ENCODE results near the gene MICALL2.

Gene MICALL2

GRCh38 chr7:1412322-1413261, 46.7 kb downstream of the MICALL2 start:
- no peaks in the 10 kb centered on the region for H3K9me3 ChIP-seq (ENCODE audit: control insufficient read depth, low read depth, low read length)
- H3K4me3 ChIP-seq (ENCODE audit: low read length): no peak overlapping the region
- no peaks in the 10 kb centered on the region for H3K36me3 ChIP-seq (ENCODE audit: control insufficient read depth, low read depth, low read length)
- no peak overlapping the region for H3K27ac ChIP-seq (ENCODE audit: low read length)
- H3K4me1 ChIP-seq (ENCODE audit: control insufficient read depth, low read depth, low read length): no peaks in the 10 kb centered on the region
- H3K27me3 ChIP-seq (ENCODE audit: control insufficient read depth, insufficient read depth, low read length): peaks cover 20% of the 10 kb centered on the region
- H3K9ac ChIP-seq (ENCODE audit: low read length): no peak overlapping the region

- H3K36me3 ChIP-seq (ENCODE audit: control insufficient read depth, low read depth, low read length): no peaks in the 10 kb centered on the region
- H3K4me1 ChIP-seq (ENCODE audit: control insufficient read depth, low read depth, low read length): no peaks in the 10 kb centered on the region
- no peak overlapping the region for H3K4me3 ChIP-seq (ENCODE audit: low read length)
- peaks cover 18% of the 10 kb centered on the region for H3K27me3 ChIP-seq (ENCODE audit: control insufficient read depth, insufficient read depth, low read length)
- no peaks in the 10 kb centered on the region for H3K9me3 ChIP-seq (ENCODE audit: control insufficient read depth, low read depth, low read length)
- no peak overlapping the region for H3K27ac ChIP-seq (ENCODE audit: low read length)
- no peak overlapping the region for H3K9ac ChIP-seq (ENCODE audit: low read length)
These were observed 47.9 kb downstream of the MICALL2 start for GRCh38 chr7:1411414-1411813.

- Histone ChIP-seq H3K4me1 (ENCODE audit: control insufficient read depth, low read depth, low read length) (no peaks in the 10 kb centered on the region), H3K9ac (ENCODE audit: low read length) (no peak overlapping the region), H3K36me3 (ENCODE audit: control insufficient read depth, low read depth, low read length) (no peaks in the 10 kb centered on the region), H3K27ac (ENCODE audit: low read length) (no peak overlapping the region), H3K9me3 (ENCODE audit: control insufficient read depth, low read depth, low read length) (no peaks in the 10 kb centered on the region), H3K27me3 (ENCODE audit: control insufficient read depth, insufficient read depth, low read length) (peaks cover 18% of the 10 kb centered on the region), H3K4me3 (ENCODE audit: low read length) (no peak overlapping the region)
These were observed 48.3 kb downstream of the MICALL2 start for GRCh38 chr7:1410992-1411391.

GRCh38 chr7:1409555-1409954, 49.7 kb downstream of the MICALL2 start:
- Histone ChIP-seq H3K9ac (ENCODE audit: low read length) (no peak overlapping the region), H3K27me3 (ENCODE audit: control insufficient read depth, insufficient read depth, low read length) (peaks cover 25% of the 10 kb centered on the region), H3K36me3 (ENCODE audit: control insufficient read depth, low read depth, low read length) (no peaks in the 10 kb centered on the region), H3K4me1 (ENCODE audit: control insufficient read depth, low read depth, low read length) (no peaks in the 10 kb centered on the region), H3K4me3 (ENCODE audit: low read length) (no peak overlapping the region), H3K9me3 (ENCODE audit: control insufficient read depth, low read depth, low read length) (no peaks in the 10 kb centered on the region), H3K27ac (ENCODE audit: low read length) (no peak overlapping the region)

- H3K9me3 ChIP-seq (ENCODE audit: control insufficient read depth, low read depth, low read length): no peaks in the 10 kb centered on the region
- no peak overlapping the region for H3K9ac ChIP-seq (ENCODE audit: low read length)
- no peaks in the 10 kb centered on the region for H3K36me3 ChIP-seq (ENCODE audit: control insufficient read depth, low read depth, low read length)
- H3K27ac ChIP-seq (ENCODE audit: low read length): no peak overlapping the region
- H3K4me3 ChIP-seq (ENCODE audit: low read length): no peak overlapping the region
- H3K4me1 ChIP-seq (ENCODE audit: control insufficient read depth, low read depth, low read length): peaks cover 4% of the 10 kb centered on the region
- H3K27me3 ChIP-seq (ENCODE audit: control insufficient read depth, insufficient read depth, low read length): peaks cover 36% of the 10 kb centered on the region
These were observed 50.8 kb downstream of the MICALL2 start for GRCh38 chr7:1408466-1408865.

- peaks cover 42% of the 10 kb centered on the region for H3K27me3 ChIP-seq (ENCODE audit: control insufficient read depth, insufficient read depth, low read length)
- H3K9me3 ChIP-seq (ENCODE audit: control insufficient read depth, low read depth, low read length): no peaks in the 10 kb centered on the region
- H3K36me3 ChIP-seq (ENCODE audit: control insufficient read depth, low read depth, low read length): no peaks in the 10 kb centered on the region
- H3K4me1 ChIP-seq (ENCODE audit: control insufficient read depth, low read depth, low read length): peaks cover 4% of the 10 kb centered on the region
- no peak overlapping the region for H3K9ac ChIP-seq (ENCODE audit: low read length)
- H3K4me3 ChIP-seq (ENCODE audit: low read length): no peak overlapping the region
- H3K27ac ChIP-seq (ENCODE audit: low read length): no peak overlapping the region
These were observed 51.4 kb downstream of the MICALL2 start for GRCh38 chr7:1407892-1408291.

- peaks cover 56% of the 10 kb centered on the region for H3K27me3 ChIP-seq (ENCODE audit: control insufficient read depth, insufficient read depth, low read length)
- H3K9me3 ChIP-seq (ENCODE audit: control insufficient read depth, low read depth, low read length): no peaks in the 10 kb centered on the region
- H3K4me3 ChIP-seq (ENCODE audit: low read length): no peak overlapping the region
- H3K27ac ChIP-seq (ENCODE audit: low read length): no peak overlapping the region
- H3K36me3 ChIP-seq (ENCODE audit: control insufficient read depth, low read depth, low read length): no peaks in the 10 kb centered on the region
- H3K4me1 ChIP-seq (ENCODE audit: control insufficient read depth, low read depth, low read length): peaks cover 4% of the 10 kb centered on the region
- no peak overlapping the region for H3K9ac ChIP-seq (ENCODE audit: low read length)
These were observed 54.2 kb downstream of the MICALL2 start for GRCh38 chr7:1404898-1405548.

GRCh38 chr7:1404460-1404809, 54.8 kb downstream of the MICALL2 start:
- H3K4me1 ChIP-seq (ENCODE audit: control insufficient read depth, low read depth, low read length): peaks cover 4% of the 10 kb centered on the region
- H3K4me3 ChIP-seq (ENCODE audit: low read length): peak overlapping the region; percentile 55
- peaks cover 57% of the 10 kb centered on the region for H3K27me3 ChIP-seq (ENCODE audit: control insufficient read depth, insufficient read depth, low read length)
- peak overlapping the region; percentile 25 for H3K9ac ChIP-seq (ENCODE audit: low read length)
- no peaks in the 10 kb centered on the region for H3K9me3 ChIP-seq (ENCODE audit: control insufficient read depth, low read depth, low read length)
- H3K36me3 ChIP-seq (ENCODE audit: control insufficient read depth, low read depth, low read length): no peaks in the 10 kb centered on the region
- no peak overlapping the region for H3K27ac ChIP-seq (ENCODE audit: low read length)

- Histone ChIP-seq H3K27ac (ENCODE audit: low read length) (no peak overlapping the region), H3K27me3 (ENCODE audit: control insufficient read depth, insufficient read depth, low read length) (peaks cover 57% of the 10 kb centered on the region), H3K4me3 (ENCODE audit: low read length) (peak overlapping the region; percentile 55), H3K36me3 (ENCODE audit: control insufficient read depth, low read depth, low read length) (no peaks in the 10 kb centered on the region), H3K9ac (ENCODE audit: low read length) (peak overlapping the region; percentile 25), H3K4me1 (ENCODE audit: control insufficient read depth, low read depth, low read length) (peaks cover 4% of the 10 kb centered on the region), H3K9me3 (ENCODE audit: control insufficient read depth, low read depth, low read length) (no peaks in the 10 kb centered on the region)
These were observed 55.4 kb downstream of the MICALL2 start for GRCh38 chr7:1403638-1404459.

- Histone ChIP-seq H3K27me3 (ENCODE audit: control insufficient read depth, insufficient read depth, low read length) (peaks cover 53% of the 10 kb centered on the region), H3K9me3 (ENCODE audit: control insufficient read depth, low read depth, low read length) (no peaks in the 10 kb centered on the region), H3K27ac (ENCODE audit: low read length) (no peak overlapping the region), H3K36me3 (ENCODE audit: control insufficient read depth, low read depth, low read length) (no peaks in the 10 kb centered on the region), H3K9ac (ENCODE audit: low read length) (no peak overlapping the region), H3K4me3 (ENCODE audit: low read length) (no peak overlapping the region), H3K4me1 (ENCODE audit: control insufficient read depth, low read depth, low read length) (peaks cover 4% of the 10 kb centered on the region)
These were observed 56.3 kb downstream of the MICALL2 start for GRCh38 chr7:1402791-1403637.

Data from iPS-18a (cell line).